Stimulated activated CD8-positive, alpha-beta memory T cell treated with anti-CD3 and anti-CD28 coated beads, Interleukin-7, amount 100 ng/mL, for 1 hour (primary cell): ENCODE data around the gene FBXO11.

Experiments
- DNase-seq, 2 donors: peaks; one replicate each; pipeline ENCODE4 v3.0.0-alpha.2; 2020; ENCODE audit warnings: low read depth in 2 of 2

FBXO11 gene

DNA sequence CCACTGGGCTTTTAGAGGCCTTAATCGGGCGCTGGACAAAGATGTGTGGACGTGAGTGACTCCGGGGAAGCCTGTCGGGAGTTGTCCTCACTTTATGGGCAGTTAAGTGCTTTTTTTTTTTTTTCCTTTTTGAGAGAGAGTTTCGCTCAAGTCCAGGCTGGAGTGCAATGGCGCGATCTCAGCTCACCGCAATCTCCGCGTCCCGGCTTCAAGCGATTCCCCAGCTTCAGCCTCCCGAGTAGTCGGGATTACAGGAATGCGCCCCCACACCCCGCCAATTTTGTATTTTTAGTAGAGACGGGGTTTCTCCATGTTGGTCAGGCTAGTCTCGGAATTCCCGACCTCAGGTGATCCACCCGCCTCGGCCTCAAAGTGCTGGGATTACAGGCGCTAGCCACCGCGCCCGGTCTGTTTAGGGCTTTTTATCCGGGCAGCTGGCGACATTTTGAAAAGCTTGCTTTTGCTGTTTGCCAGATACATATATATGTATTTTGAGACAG, 121.9 kb downstream of the FBXO11 start:
- no peak for DNase-seq

DNA sequence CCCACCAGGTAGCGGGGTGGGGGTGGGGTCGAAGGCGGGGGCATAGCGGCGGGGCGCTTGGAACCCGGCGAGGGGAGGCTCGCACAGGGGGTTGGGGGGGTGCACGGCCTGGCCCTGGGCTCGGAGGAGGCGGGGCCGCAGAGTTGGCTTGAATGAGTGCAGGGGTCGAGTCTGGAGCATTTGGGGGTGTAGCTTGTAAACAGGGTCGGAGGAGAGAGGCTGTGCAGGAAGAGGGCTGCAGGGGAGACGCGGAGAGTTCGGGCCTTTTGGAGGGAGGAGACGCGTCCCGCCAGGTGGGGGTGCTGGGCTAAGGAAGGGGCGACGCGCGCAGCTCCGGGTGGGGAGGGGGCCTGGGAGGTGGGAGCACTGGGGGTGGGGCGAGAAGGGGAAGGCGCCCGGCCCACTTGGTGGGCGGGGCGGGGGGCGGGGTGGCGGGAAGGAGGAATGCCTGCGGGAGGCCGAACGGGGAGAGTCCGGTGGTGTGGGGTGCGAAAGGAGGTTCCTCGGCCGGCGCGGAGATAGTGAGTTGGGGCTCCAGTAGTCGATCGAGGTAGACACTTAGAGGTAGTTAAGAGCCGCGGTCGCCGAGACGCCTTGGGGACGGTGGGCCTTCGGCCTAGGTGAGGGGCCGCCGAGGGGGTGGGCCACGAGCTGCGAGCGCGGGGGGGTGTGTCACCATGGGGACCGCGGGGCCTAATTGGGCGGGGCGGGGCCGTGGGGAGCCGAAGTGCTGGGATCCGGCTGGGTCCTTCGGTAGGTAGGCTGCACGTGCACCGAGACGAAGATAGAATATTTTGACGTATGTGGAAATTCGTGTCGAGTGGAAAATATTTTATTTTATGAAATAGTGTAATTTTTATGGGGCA, 122.6 kb downstream of the FBXO11 start:
- DNase-seq, result peak; percentile 28 to 35

DNA sequence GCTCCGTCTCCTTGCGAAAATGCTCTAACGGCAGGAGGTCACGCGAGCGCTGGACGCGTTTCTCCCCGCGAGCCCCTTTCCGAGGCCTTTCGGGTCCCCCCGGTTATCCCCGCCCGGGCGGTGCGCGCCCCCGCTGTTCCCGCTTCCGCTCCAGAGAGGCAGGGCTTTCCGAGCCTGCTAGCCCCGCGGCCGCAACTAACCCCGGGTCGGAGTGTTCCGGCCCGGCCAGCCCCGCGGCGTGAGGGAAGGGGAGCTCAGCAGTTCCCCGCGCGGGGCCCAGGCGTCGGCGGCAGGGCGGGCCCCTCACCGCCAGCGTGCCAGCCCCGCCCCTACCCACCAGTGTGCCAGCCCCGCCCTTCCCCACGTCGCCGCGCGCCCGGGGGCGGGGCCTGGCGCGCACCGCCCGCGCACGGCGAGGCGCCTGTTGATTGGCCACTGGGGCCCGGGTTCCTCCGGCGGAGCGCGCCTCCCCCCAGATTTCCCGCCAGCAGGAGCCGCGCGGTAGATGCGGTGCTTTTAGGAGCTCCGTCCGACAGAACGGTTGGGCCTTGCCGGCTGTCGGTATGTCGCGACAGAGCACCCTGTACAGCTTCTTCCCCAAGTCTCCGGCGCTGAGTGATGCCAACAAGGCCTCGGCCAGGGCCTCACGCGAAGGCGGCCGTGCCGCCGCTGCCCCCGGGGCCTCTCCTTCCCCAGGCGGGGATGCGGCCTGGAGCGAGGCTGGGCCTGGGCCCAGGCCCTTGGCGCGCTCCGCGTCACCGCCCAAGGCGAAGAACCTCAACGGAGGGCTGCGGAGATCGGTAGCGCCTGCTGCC, 123.4 kb downstream of the FBXO11 start, which contains the start of gene MSH6:
TSS of gene MSH6 (plus strand) at position 475 of the 815 bp plus-strand sequence. CDS start at position 564, 89 bp downstream.
- DNase-seq, result peak; percentile 70 to 76

DNA sequence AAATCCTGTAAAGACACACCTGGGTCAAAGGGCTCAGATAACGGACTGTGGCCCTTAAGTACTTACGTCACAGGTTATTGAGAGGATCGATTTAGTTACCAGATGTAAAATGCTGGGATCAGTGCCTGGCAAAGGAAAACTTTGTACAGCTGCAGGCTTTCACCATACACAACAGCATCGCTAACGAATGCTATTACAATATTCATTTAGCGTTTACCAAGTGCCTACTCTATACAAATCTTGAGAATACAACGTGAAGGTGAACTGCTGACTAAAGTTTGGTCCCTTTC, 124.0 kb downstream of the FBXO11 start:
- DNase-seq, result no peak

DNA sequence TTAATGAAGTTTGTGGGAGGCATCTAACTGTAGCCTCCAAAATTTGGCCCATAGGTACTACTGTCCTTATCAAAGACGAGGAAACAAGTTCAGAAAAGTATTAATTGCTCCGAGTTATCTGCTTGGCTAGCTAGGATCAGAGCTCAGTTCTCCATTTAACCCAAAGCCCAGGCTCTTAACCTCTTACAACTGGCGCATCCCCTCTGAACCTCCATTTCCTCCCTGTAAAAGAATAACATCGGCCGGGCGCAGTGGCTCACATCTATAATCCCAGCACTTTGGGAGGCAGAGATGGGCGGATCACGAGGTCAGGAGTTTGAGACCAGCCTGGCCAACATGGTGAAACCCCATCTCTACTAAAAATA, 126.9 kb downstream of the FBXO11 start:
- no peak for DNase-seq

DNA sequence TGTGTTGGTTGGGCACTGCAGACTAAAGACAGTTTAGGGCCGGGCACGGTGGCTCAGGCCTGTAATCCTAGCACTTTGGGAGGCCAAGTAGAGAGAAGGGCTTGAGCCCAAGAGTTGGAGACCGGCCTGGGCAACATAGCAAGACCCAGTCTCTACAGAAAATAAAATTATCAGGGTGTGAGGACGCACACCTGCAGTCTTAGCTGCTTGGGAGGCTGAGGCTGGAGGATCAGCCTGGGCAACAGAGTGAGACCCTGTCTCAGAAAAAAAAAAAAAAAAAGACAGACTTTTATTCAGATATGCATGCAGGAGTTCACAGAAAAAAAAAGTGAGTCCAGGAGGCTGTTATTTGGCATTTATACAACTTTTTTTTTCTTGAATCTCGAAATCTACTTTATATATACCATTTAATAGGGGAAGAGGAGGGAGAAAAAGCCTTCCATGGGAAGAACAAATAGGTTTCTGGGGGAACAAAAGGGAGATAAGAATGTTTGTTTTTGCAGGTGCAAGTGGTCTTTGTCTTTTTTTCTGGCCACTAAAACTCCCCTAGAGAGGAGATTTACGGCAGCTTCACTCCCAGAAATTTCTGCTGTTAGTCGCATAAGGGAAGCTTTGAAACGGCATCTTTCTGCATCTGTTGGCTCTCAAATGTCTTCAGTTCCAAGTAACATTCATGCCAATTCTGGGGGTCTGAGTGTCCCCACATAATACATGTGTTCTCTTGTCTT, 127.4 kb downstream of the FBXO11 start:
- no peak for DNase-seq

DNA sequence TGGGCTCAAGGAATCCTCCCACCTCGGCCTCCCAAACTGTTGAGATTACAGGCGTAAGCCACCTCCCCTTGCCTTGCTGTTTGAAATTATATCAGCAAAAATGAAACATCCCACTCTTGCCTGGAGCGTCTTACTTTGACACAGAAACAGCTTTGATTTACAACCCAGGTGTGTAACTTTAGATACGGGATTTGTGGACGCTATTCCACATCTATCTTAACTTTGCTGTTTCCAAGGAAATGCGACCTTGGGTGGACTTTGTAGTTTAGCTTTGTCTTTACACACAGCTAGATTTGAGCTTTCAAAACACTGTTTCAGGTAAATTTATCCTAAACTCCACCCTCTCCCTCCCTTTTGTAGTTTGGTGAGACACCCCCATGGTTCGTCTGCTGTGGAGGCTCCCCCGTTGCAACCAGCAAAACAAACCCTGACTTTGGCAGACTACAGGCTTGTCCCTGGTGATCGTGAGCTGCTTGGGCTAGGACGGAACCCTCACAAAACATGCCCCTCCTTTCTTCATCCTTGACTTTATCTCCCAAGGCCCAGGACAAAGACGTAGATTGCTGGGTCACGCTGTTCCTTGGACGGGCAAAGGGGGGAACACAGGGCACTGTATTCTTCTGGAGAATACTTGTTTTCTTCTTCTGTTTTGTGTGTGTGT, 128.9 kb downstream of the FBXO11 start:
- DNase-seq, result no peak

DNA sequence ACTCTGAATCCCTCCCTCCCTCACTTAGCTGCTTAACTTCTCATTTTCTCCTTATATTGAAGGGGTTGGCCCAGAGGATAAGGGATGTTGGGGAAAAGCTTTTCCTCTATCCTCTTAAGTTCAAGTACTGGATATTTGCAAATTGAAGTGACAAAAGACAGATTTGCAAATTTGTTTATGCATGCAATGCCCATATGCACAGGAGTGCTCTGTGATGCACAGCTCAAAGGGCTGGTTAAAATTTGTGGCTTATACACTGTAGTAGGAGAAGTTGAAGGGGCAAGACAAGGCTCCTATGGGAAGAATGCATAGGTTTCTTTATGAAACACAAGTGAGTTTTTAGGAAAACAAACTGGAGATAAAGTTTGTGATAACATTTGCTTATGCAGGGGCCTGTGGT, 131.7 kb downstream of the FBXO11 start:
- DNase-seq, result no peak

DNA sequence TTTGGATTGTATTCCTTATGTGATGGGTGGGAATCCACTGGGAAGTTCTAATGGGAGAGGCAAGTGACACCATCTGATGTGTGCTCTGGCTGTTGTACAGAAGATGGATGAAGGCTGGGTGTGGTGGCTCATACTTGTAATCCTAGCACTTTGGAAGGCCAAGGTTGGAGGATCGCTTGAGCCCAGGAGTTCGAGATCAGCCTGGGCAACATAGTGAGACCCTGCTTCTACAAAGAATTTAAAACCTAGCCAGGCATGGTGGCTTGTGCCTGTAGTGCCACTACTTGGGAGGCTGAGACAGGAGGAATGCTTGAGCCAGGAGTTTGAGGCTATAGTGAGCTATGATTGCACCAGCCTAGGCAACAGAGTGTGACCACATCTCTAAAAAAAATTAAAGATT, 134.0 kb downstream of the FBXO11 start:
- DNase-seq, result no peak

DNA sequence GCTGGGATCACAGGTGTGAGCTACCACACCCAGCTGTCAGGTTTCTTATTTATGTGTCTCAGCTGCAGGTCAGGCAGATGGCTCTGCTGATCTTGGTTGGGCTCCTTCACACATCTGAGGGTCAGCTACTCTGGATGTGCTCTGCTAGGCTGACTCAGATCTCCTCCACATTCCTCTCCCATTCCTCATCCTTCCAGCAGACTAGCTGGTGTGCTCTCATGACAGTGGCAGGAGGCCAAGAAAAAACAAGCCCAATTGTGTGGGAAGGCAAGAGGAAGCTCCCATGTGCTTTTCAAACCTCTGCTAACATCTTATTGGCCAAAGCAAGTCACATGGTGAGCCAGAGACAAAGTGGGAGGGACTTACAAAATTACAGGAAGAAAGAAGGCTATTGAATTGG, 135.1 kb downstream of the FBXO11 start:
- no peak for DNase-seq

DNA sequence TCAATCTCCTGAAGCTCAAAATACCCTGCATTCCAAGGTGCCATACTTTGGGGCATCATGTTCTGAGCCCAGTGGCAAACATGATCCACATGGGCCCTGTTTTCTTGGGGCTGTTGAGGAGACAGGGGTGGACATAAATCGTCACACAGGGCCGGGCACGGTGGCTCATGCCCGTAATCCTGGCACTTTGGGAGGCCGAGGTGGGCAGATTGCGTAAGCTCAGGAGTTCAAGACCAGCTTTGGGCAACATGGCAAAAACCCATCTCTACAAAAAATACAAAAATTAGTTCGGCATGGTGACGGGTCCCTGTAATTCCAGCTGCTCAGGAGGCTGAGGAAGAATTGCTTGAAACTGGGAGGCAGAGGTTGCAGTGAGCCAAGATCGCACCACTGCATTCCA, 137.0 kb downstream of the FBXO11 start:
- no peak for DNase-seq

DNA sequence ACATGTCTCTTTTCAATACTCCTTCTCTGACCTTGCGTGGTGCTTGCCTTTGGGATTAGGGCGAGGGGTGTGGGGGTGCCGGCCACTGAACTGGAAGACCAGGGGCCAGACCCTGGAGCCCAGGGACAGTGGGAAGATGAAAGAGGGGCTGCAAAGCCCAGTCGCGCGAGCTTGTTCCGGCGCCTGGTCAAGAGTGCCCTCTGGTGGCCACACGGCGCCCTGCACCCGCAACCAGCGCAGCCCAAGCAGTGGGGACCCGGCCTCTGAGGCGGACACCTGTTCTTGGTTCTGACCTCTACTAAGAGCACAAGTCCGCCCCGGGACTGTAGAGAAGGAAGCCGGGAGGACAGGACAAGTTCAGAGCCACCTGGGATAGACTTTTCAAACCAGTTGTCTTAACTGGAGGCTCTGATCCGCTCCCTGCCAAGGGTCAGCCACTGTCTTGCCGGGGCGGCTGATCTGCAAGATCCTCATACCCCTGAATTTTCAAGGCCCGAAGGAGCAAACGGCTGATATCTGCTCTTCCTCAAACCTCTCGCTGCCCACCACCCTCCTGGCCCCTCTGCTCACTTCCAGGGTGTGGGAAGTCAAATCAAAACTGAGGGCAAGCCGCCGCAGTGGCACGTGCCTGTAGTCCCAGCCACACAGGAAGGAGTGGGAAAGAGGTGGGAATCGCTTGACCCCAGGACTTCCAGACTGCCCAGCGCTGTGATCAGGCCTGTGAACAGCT, 138.3 kb downstream of the FBXO11 start:
- DNase-seq, result peak; percentile 44 to 59

DNA sequence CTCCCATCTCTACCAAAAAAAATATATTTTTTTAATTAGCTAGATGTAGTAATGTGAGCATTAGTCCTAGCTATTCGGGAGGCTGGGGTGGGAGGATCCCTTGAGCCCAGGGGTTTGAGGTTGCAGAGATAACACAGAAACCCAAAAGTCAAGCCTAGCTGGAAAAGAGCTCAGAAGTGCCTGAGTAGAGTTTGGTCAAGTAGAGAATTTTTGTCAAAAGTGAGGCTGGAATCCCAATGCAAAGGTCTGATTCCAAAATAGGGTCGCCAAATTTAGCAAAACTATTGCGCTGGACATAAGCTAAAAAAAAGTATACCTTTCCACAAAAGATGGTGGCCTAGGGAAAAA, 138.8 kb downstream of the FBXO11 start:
- DNase-seq, result no peak

DNA sequence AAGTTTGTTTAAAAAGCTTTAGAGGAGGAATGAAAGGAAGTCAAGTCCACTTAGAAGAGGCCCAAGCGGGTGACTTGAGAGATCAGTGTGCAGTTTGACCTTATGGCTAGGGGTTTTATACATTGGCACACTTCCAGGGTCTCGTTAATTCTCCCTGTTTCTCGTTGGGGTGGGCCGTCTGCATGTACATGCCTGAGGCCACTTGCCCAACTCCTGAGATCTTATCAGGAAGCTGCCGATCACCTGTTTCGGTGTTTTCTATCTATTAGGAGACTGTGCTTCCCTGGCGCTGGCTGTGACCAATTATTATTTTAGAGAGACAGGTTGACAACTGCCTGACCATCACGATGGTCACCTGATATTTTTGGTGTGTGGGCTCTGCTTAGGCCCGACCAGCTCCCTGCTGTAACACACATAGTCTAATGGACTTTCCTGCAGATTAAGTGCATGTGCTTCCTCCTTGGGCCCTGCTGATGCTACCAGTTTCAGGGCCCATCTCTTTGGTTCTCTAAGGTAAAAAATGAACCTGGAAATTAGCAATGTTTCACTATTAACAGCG, 154.4 kb downstream of the FBXO11 start:
- DNase-seq, result no peak

DNA sequence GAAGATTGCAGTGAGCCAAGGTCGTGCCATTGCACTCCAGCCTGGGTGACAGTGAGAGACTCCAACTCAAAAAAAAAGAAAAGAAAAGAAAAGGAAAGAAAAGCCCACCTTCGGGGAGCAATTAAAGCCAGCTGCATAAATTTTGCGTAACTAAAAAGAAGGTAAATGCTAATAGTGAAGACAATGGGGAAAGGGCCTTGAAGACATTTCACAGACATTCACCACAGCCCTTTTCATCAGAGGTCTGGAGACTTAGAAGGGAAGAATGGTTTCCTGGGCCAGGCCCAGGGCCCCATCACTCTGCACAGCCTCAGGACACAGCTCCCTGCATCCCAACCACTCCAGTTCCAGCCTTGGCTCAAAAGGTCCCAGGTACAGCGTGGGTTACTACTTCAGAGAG, 158.4 kb downstream of the FBXO11 start:
- no peak for DNase-seq

DNA sequence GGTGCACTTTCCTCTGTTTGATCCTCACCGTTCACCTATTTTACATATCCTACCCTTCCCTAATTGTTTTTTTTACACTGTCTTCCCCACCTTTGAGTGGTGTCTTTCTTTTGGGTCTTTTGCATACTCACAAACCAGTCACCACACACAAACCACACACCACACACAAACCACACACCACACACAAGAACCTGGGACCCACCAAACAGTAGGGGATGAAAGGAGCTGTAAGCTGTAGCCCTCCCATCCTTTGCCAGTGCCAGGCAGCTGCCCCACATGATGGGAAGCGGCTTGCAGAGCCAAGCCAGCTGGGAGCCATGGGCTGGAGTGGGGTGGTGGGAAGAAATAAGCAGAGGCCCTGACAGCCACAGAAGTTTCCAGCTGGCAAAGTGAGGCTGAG, 162.2 kb downstream of the FBXO11 start:
- no peak for DNase-seq

DNA sequence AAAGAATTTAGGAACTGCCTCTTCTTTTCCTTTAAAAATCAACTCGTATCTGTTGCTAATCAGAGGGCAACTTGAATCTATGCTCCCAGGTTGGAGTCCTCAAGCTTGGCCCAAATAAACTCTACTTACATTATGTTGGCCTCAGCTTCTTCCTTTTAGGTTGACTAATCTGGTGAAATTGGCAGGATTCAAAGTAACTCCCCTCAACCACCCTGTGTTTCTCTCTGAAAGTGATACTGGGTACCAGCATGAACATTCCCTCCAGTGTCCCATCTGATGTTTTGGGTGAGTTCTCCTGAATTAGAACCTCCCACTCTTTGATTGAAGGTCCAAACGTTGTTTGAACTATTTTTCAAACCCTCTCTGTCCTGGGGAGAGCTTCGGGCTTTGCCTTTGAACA, 164.7 kb downstream of the FBXO11 start:
- DNase-seq, result no peak

DNA sequence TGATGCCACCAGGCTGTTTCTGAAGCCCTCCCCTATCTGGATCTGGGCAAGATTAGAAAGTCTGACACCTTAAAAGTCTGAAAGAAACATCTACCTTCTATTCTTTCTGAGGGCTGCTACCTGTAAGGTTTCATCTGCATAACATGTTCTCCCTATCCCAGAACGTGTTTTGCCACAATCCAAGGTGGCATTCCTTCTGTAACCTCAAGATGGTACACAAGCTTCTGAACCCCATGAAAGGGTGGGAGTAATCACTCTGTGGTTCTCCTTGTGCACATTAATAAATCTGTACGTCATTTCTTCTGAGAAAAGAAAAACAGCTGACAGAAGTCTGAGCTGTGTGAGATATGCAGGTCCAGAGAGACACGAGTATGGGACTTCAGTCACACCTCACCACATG, 165.2 kb downstream of the FBXO11 start:
- DNase-seq, result no peak
